ENCODE measurements around the gene FAR2.
A peak's percentile ranks its signal among the peaks of the same experiment; 100 is the strongest.
"Not testable (repeated sequence)": the region's sequence is repeated elsewhere in the genome, so short reads cannot be mapped to it uniquely, and the experiment has no call there.

The FAR2 gene

DNA sequence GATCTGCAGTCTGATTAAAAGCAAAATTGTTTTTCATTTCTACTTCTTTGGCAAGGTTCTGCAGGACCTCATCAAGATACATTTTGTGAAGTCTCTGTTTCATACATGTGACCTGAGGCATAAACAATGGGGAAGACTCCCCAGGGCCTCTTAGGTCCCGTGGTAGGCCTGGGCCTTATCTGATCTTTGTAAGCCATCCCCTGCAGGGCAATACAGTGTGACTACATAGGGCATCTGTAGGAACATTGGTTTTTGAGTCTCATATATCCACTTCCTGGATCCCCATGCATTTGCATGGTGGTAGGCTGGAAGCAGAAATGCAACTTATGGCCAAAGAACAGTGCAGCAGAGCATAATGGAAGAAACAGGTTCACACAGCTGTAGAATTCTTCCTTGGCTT is 6.0 kb downstream of the FAR2 start:
- no peak for DNase-seq

DNA sequence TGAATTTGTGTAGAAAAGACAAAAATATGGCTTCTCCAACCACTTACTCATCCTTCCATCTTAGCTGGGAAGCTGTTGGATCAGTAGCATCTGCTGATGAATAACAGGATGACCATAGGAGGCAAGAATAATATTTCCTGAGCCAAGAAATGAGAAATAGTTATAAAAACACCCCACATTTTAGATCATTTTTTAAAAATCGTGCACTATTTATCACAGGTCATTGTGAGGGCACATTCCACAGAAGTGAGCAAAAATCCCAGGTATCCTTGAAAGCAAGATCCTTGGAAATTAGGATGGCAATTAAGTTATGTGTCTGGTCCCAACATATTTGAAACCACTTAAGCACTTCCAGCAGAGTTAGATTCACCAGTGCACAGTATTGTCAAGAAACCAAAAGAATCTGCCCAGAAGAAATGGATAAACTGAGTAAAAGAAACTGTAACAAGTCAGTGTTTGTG is 8.4 kb downstream of the FAR2 start:
- DNase-seq: no peak

GRCh38 chr12:29158115-29158763 is 9.2 kb downstream of the FAR2 start:
- DNase-seq: no peak

DNA sequence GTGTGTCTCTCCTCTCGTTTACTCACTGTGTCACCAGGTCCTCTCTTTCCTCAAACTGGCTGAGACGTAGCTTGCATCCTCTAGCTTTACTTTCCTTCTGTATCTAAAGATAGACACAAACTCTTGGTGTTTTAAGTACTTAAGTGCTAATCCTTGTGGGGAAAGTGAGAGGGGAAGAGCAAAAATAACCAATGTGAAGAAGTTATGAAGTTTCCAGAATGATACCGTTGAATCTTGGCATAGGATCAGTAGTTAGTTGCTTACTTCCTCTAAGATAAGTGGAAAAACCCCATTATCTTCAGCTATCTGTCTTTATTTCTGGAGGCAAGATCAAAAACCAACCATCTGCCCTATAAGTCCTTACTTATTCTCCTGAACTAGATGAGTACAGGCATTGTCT is 10.6 kb downstream of the FAR2 start:
- no peak for DNase-seq

DNA sequence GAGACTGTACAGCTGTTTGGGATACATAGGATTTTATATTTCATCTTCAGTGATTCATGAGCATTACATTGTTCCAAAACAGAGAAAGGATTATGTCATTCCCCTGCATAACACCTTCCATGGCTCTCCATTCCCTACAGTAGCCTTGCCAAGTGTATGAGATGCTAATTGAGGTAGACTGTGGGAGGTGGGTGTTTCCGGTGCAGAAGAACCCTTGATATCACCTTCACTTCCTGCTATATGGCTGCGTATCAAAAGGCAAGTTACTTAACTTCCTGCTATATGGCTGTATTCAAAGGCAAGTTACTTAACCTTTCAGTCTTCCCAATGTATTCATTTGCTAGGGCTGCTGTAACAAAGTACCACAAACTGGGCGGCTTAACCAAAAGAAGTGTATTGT is 11.2 kb downstream of the FAR2 start:
- DNase-seq: no peak

- no peak for DNase-seq
Observed at GRCh38 chr12:29163146-29163545, 14.1 kb downstream of the FAR2 start.

GRCh38 chr12:29164477-29165393 is 15.7 kb downstream of the FAR2 start:
- DNase-seq: no peak

DNA sequence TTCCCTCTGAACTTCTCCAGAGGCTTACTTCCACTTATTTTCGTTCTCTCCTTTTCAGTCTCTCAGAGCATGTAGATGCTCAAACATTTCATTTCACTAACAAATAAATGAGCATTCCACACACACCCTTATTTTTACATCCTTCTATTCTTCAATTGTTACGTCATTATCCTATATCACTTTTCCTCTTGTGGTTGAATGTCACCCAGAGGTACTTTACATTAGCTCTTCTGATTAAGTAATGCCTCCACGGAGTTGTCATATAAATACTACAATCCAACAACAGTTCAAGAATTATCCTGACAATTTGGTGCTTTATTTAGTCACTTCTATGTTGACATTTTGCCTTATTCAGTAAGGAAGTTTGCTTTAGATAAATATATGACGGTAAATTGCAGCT is 18.4 kb downstream of the FAR2 start:
- DNase-seq: no peak

- DNase-seq: no peak
Observed at GRCh38 chr12:29167988-29168387, 18.9 kb downstream of the FAR2 start.

- DNase-seq: not testable (repeated sequence)
Observed at GRCh38 chr12:29169978-29170377, 20.9 kb downstream of the FAR2 start.

GRCh38 chr12:29170478-29171084 is 21.5 kb downstream of the FAR2 start:
- not testable (repeated sequence) for DNase-seq

DNA sequence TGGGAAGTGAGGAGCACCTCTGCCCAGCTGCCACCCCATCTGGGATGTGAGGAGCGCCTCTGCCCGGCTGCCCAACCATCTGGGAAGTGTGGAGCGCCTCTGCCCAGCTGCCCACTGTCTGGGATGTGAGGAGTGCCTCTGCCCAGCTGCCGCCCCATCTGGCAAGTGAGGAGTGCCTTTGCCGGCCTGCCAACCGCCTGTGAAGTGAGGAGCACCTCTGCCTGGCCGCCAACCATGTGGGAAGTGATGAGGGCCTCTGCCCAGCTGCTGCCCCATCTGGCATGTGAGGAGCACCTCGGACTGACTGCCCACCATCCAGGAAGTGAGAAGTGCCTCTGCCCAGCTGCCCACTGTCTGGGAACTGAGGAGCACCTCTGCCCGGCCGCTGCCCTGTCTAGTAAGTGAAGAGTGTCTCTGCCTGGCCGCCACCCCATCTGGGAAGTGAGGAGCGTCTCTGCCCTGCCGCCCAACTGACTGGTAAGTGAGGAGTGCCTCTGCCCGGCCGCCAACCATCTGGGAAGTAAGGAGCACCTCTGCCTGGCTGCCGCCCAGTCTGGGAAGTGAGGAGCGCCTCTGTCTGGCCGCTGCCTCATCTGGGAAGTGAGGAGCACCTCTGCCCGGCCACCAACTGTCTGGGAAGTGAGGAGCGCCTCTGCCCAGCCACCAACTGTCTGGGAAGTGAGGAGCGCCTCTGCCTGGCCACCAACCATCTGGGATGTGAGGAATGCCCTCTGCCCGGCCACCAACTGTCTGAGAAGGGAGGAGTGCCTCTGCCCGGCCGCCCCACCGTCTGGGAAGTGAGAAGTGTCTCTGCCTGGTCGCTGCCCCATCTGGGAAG is 22.6 kb downstream of the FAR2 start:
- no peak for DNase-seq

GRCh38 chr12:29176941-29177340 is 27.9 kb downstream of the FAR2 start:
- DNase-seq: no peak

- DNase-seq: not testable (repeated sequence)
Observed at GRCh38 chr12:29182247-29182646, 33.2 kb downstream of the FAR2 start.

- DNase-seq: no peak
Observed at GRCh38 chr12:29187756-29188155, 38.7 kb downstream of the FAR2 start.

GRCh38 chr12:29191267-29191850 is 42.3 kb downstream of the FAR2 start:
- DNase-seq: no peak

DNA sequence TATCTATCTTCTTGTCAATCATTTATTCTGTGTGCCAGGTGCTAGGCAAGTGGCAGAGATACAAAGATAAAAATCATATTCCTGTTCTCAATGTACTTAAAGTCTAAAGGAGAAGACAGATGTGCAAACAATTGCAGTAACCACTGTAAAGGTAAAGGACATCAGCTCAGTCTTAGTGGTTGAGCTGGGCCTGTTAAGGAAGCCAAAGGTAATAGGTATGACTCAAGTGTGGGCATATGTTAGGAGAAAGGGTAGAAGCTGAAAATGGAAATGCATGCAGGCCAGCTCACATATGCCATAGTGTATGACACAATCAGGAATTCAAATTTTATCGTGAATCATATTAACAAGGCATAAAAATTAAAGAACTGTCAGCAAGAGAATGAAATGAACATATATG is 49.8 kb downstream of the FAR2 start:
- no peak for DNase-seq

DNA sequence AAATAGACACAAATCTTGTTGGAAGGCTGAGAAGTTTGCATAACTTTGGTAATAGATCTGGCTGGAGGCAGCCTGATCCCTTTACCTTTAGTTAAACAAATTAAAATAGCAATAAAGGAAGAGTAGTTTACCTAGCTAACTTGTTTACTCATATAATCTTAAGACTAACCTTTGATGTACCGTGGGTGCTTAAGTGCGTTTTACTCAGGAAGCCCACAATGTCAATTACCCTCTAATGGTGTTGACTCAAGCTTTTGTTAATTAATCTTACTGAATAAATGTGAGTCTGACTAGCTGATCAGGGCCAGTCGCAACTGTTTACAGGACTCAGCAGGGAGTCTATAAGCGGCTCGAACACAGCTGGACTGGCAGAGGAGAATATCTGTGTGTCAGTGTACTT is 51.5 kb downstream of the FAR2 start:
- peak; percentile 56 for DNase-seq

DNA sequence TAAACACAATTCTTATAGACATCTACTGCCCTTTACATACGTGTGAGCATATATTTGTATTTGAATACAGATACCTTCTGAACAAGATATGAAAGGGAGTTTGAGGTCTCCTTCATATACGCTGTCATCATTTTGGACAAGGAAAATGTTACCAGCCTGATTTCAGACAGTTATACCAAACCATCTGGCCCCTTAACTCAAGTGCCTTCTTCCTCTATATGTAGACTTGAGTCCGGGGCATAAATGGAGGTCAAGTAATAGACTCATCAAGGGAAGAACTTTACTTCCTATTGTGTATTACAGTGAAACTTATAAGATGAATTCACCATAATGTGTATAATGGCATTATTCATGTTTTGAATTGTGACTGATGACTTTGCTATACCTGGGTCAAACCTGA is 52.2 kb downstream of the FAR2 start:
- no peak for DNase-seq

DNA sequence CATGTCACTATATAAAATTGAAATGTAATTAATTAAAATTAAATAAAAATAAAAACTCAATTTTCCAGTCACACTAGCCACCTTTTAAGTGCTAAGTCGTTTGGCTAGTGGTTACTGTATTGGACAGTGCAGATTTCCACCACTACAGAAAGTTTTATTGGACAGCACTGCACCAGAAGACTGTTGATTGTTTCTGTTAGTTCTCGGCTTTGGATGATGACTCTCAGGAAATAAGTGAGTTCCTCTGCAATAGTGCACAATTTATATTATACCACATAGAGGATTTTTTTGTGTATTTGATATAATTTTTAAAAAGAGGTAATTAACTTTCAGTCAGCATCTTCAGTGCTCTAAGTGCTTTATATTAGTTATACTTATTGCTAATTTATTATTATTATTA is 52.7 kb downstream of the FAR2 start:
- no peak for DNase-seq

GRCh38 chr12:29204521-29204920 is 55.4 kb downstream of the FAR2 start:
- no peak for DNase-seq

- DNase-seq: no peak
Observed at GRCh38 chr12:29207120-29207519, 58.0 kb downstream of the FAR2 start.

- no peak for DNase-seq
Observed at GRCh38 chr12:29208060-29208459, 59.0 kb downstream of the FAR2 start.
